ENCODE data around the gene ACSL1.

GRCh38 chr4:184811526-184812198 is 14.1 kb downstream of the ACSL1 start:
- TF ChIP-seq FOXP2 (optimal IDR thresholded peaks at IDR 0.05; ENCODE audit: control extremely low read depth, extremely low read length, insufficient read depth): no peak
- no peak for TF ChIP-seq POLR2AphosphoS5 (IDR thresholded peaks at IDR 0.05; ENCODE audit: borderline replicate concordance, low read depth, low read length)
- no peak for TF ChIP-seq EZH2 (IDR thresholded peaks at IDR 0.05)
